Liver (tissue), 9 donors: Measurements from ENCODE around the gene CLEC5A. TPM values are rescaled to one million over a fixed set of nuclear protein-coding genes. Genes with fewer than 3 reads are reported as not detected.

Experiments
- DNase-seq: peaks from one replicate; pipeline ENCODE4 v3.0.0-alpha.2; 2017; ENCODE audit warnings: low spot score
- H3K27ac ChIP-seq, 2 donors: one replicate each; pipeline ENCODE4 v1.7.0; 2013; ENCODE audit warnings: inconsistent platforms in 2 of 2, low read length in 2 of 2, control low read depth in 1 of 2, low read depth in 1 of 2, mild to moderate bottlenecking in 1 of 2
- H3K27me3 ChIP-seq, 4 donors: one replicate each; pipeline versions ENCODE4 v1.6.1 to v1.7.0; 2013; ENCODE audit warnings: low read length in 3 of 4, inconsistent platforms in 1 of 4, mild to moderate bottlenecking in 1 of 4, moderate library complexity in 1 of 4; ENCODE audit not compliant: control insufficient read depth in 4 of 4, insufficient read depth in 4 of 4
- H3K36me3 ChIP-seq, 4 donors: one replicate each; pipeline versions ENCODE4 v1.6.1 to v1.7.0; 2013; ENCODE audit warnings: low read length in 3 of 4, mild to moderate bottlenecking in 3 of 4, low read depth in 1 of 4, moderate library complexity in 1 of 4; ENCODE audit not compliant: control insufficient read depth in 4 of 4, insufficient read depth in 3 of 4
- H3K4me1 ChIP-seq, 4 donors: one replicate each; pipeline versions ENCODE4 v1.6.1 to v1.7.0; 2013; ENCODE audit warnings: low read length in 3 of 4, mild to moderate bottlenecking in 3 of 4, moderate library complexity in 1 of 4; ENCODE audit not compliant: control insufficient read depth in 4 of 4, insufficient read depth in 4 of 4
- H3K4me3 ChIP-seq, 3 donors: one replicate each; pipeline versions ENCODE4 v1.6.1 to v1.7.0; 2013; ENCODE audit warnings: low read length in 3 of 3, control low read depth in 1 of 3, low read depth in 1 of 3, mild to moderate bottlenecking in 1 of 3
- H3K9ac ChIP-seq, 2 donors: one replicate each; pipeline ENCODE4 v1.7.0; 2013; ENCODE audit warnings: low read length in 2 of 2, mild to moderate bottlenecking in 2 of 2, moderate library complexity in 2 of 2, control low read depth in 1 of 2, low read depth in 1 of 2
- H3K9me3 ChIP-seq, 4 donors: one replicate each; pipeline versions ENCODE4 v1.6.1 to v1.7.0; 2013; ENCODE audit warnings: low read length in 3 of 4; ENCODE audit not compliant: control insufficient read depth in 4 of 4
- ATF3 ChIP-seq: IDR thresholded peaks from 2 replicates; pipeline ENCODE4 v1.6.1; 2016; ENCODE audit warnings: antibody characterized with exemption
- EGR1 ChIP-seq, 2 donors: IDR thresholded peaks; 2 replicates each; pipeline ENCODE4 v1.6.1; 2016 to 2018; ENCODE audit warnings: antibody characterized with exemption in 2 of 2, low read depth in 2 of 2
- FOXA1 ChIP-seq: IDR thresholded peaks from 2 replicates; pipeline ENCODE4 v1.6.1; 2016; ENCODE audit warnings: antibody characterized with exemption
- FOXA2 ChIP-seq: IDR thresholded peaks from 2 replicates; pipeline ENCODE4 v1.6.1; 2016; ENCODE audit warnings: antibody characterized with exemption
- HNF4A ChIP-seq, 2 donors: conservative IDR thresholded peaks; 2 replicates each; pipeline ENCODE4 v1.6.1; 2016; ENCODE audit warnings: antibody characterized with exemption in 2 of 2, mild to moderate bottlenecking in 2 of 2
- HNF4G ChIP-seq: IDR thresholded peaks from 2 replicates; pipeline ENCODE4 v1.6.1; 2016; ENCODE audit warnings: antibody characterized with exemption
- JUND ChIP-seq, 2 donors: IDR thresholded peaks; 2 replicates each; pipeline ENCODE4 v1.6.1; 2016; ENCODE audit warnings: antibody characterized with exemption in 2 of 2
- NR2F2 ChIP-seq: IDR thresholded peaks from 2 replicates; pipeline ENCODE4 v1.6.1; 2016; ENCODE audit warnings: antibody characterized with exemption
- RAD21 ChIP-seq, 2 donors: IDR thresholded peaks; 2 replicates each; pipeline ENCODE4 v1.6.1; 2016; ENCODE audit warnings: antibody characterized with exemption in 2 of 2, mild to moderate bottlenecking in 2 of 2
- REST ChIP-seq: IDR thresholded peaks from 2 replicates; pipeline ENCODE4 v1.6.1; 2016; ENCODE audit warnings: antibody characterized with exemption, mild to moderate bottlenecking
- RXRA ChIP-seq, 2 donors: IDR thresholded peaks; 2 replicates each; pipeline ENCODE4 v1.6.1; 2017 to 2018; ENCODE audit warnings: antibody characterized with exemption in 2 of 2, mild to moderate bottlenecking in 1 of 2
- SP1 ChIP-seq: IDR thresholded peaks from 2 replicates; pipeline ENCODE4 v1.6.1; 2018; ENCODE audit warnings: antibody characterized with exemption, mild to moderate bottlenecking
- TAF1 ChIP-seq: conservative IDR thresholded peaks from 2 replicates; pipeline ENCODE4 v1.6.1; 2016; ENCODE audit warnings: antibody characterized with exemption, mild to moderate bottlenecking
- YY1 ChIP-seq: IDR thresholded peaks from 2 replicates; pipeline ENCODE4 v1.6.1; 2016; ENCODE audit warnings: antibody characterized with exemption, mild to moderate bottlenecking
- WGBS: extraction: QIAGEN DNeasy Blood & Tissue Kit; methylation state at CpG from one replicate; pipeline ENCODE4 v1.1.7; 2013; 5-methylcytosine and 5-hydroxymethylcytosine counted together
- polyA plus RNA-seq, 2 donors: library from polyadenylated mRNA; stranded (reverse) in 1 of 2; unstranded in 1 of 2; fragments of 200-250 nt in 1 of 2; fragments of >200 nt in 1 of 2; fragmentation: Nextera tagmentation in 1 of 2; extraction: Ambion mirVana in 1 of 2; gene quantifications; one replicate each; pipeline versions ENCODE4 v1.2.1 to v1.2.3, GENCODE V29; 2013 to 2015
- total RNA-seq, 2 donors: library from RNA; depleted of rRNA; stranded (reverse); fragments of >200 nt; gene quantifications; one replicate each; pipeline ENCODE4 v1.2.3, GENCODE V29; 2014
- TF ChIP-seq, protein P1 (sequence below): fragments of 150-350 bp; IDR thresholded peaks from 2 replicates; pipeline ENCODE4 v1.5.1; 2017; ENCODE audit warnings: improper control_type of control experiment, low read depth, low read length; ENCODE audit not compliant: missing input control
- TF ChIP-seq, protein P2 (sequence below): IDR thresholded peaks from 2 replicates; pipeline ENCODE4 v1.6.1; 2016; ENCODE audit warnings: antibody characterized with exemption
- donor health status: healthy.
- donor health status: healthy.
- donor health status: healthy.
- donor health status: healthy.
- donor health status: healthy.

Gene CLEC5A
- total and polyA plus RNA-seq, 4 donors = 0.10 to 2.9 (median 0.33) TPM

DNA sequence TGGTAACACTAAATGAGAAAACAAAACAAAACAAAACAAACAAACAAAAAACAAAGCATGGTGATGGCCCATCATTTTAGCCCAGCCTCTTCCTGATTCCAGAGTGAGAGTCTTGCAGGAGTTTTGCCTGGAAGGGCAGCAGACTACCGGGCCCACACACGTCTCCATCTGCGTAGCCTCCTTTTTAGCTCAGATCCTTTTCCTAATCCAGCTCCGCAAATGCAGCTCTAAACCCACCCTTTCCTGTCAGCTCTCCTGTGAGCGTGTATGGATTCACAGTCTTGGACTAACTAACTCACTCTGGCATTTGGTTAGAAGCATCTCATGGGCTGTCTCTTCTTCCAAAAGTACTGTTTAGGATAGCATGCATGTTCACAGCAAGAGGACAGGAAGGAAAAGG lies 16.6 kb downstream of the CLEC5A start:
- Histone ChIP-seq H3K36me3 (no peaks in the 10 kb centered on the region), H3K9ac (no peak overlapping the region), H3K4me3 (no peak overlapping the region), H3K4me1 (no peaks in the 10 kb centered on the region), H3K27ac (no peak overlapping the region), H3K9me3 (no peaks in the 10 kb centered on the region), H3K27me3 (peaks cover 0 to 4% (median 0%) of the 10 kb centered on the region in 4 donors)
- no peak for DNase-seq
- WGBS = 84% methylated on average over 5 of the region's 5 CpGs
- no peak for TF ChIP-seq HNF4G
- TF ChIP-seq FOXA2 = no peak
- TF ChIP-seq HNF4A (conservative IDR thresholded peaks at IDR 0.05) = no peak
- no peak for TF ChIP-seq NR2F2
- TF ChIP-seq, protein P1, sequence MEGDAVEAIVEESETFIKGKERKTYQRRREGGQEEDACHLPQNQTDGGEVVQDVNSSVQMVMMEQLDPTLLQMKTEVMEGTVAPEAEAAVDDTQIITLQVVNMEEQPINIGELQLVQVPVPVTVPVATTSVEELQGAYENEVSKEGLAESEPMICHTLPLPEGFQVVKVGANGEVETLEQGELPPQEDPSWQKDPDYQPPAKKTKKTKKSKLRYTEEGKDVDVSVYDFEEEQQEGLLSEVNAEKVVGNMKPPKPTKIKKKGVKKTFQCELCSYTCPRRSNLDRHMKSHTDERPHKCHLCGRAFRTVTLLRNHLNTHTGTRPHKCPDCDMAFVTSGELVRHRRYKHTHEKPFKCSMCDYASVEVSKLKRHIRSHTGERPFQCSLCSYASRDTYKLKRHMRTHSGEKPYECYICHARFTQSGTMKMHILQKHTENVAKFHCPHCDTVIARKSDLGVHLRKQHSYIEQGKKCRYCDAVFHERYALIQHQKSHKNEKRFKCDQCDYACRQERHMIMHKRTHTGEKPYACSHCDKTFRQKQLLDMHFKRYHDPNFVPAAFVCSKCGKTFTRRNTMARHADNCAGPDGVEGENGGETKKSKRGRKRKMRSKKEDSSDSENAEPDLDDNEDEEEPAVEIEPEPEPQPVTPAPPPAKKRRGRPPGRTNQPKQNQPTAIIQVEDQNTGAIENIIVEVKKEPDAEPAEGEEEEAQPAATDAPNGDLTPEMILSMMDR = no peak
- TF ChIP-seq SP1 = no peak
- TF ChIP-seq RXRA (IDR thresholded peaks at IDR 0.05) = no peak
- TF ChIP-seq, protein P2, sequence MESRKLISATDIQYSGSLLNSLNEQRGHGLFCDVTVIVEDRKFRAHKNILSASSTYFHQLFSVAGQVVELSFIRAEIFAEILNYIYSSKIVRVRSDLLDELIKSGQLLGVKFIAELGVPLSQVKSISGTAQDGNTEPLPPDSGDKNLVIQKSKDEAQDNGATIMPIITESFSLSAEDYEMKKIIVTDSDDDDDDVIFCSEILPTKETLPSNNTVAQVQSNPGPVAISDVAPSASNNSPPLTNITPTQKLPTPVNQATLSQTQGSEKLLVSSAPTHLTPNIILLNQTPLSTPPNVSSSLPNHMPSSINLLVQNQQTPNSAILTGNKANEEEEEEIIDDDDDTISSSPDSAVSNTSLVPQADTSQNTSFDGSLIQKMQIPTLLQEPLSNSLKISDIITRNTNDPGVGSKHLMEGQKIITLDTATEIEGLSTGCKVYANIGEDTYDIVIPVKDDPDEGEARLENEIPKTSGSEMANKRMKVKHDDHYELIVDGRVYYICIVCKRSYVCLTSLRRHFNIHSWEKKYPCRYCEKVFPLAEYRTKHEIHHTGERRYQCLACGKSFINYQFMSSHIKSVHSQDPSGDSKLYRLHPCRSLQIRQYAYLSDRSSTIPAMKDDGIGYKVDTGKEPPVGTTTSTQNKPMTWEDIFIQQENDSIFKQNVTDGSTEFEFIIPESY = no peak
- TF ChIP-seq REST = no peak
- no peak for TF ChIP-seq JUND (IDR thresholded peaks at IDR 0.05)
- no peak for TF ChIP-seq FOXA1
- TF ChIP-seq TAF1 = no peak
- no peak for TF ChIP-seq EGR1 (IDR thresholded peaks at IDR 0.05; ENCODE audit: low read depth in 2 of 2)
- no peak for TF ChIP-seq ATF3
- TF ChIP-seq YY1 = no peak

- Histone ChIP-seq H3K4me1 (no peaks in the 10 kb centered on the region), H3K27me3 (peaks cover 0 to 4% (median 0%) of the 10 kb centered on the region in 4 donors), H3K27ac (no peak overlapping the region), H3K4me3 (no peak overlapping the region), H3K36me3 (no peaks in the 10 kb centered on the region), H3K9ac (no peak overlapping the region), H3K9me3 (no peaks in the 10 kb centered on the region)
- 66% methylated on average over 3 of the region's 3 CpGs for WGBS
- no peak for DNase-seq
- TF ChIP-seq RAD21 (IDR thresholded peaks at IDR 0.05) (no peak), HNF4A (conservative IDR thresholded peaks at IDR 0.05) (no peak), RXRA (IDR thresholded peaks at IDR 0.05) (no peak), FOXA1 (no peak), HNF4G (no peak), JUND (IDR thresholded peaks at IDR 0.05) (no peak), NR2F2 (no peak), REST (no peak)
- TF ChIP-seq, protein P2 = no peak
- TF ChIP-seq, protein P1 = no peak
Observed at GRCh38 chr7:141928845-141929195, 18.0 kb downstream of the CLEC5A start.
